ENCODE data around the gene USP36.

The USP36 gene

GRCh38 chr17:78842881-78843565 is 2.4 kb upstream of the USP36 start:
- H3K27ac ChIP-seq: no peak overlapping the region
- TF ChIP-seq CTCF (IDR thresholded peaks at IDR 0.05) (peak; percentile 90), ZFX (IDR thresholded peaks at IDR 0.05; ENCODE audit: borderline replicate concordance) (no peak)

- TF ChIP-seq CTCF (IDR thresholded peaks at IDR 0.05): no peak
- TF ChIP-seq ZFX (IDR thresholded peaks at IDR 0.05; ENCODE audit: borderline replicate concordance): no peak
- H3K27ac ChIP-seq: peak overlapping the region; percentile 84
Observed at GRCh38 chr17:78840530-78840779, 159 bp downstream of the USP36 start.

GRCh38 chr17:78839762-78840529 is 668 bp downstream of the USP36 start:
- H3K27ac ChIP-seq: peak overlapping the region; percentile 84
- TF ChIP-seq CTCF (IDR thresholded peaks at IDR 0.05) (no peak), ZFX (IDR thresholded peaks at IDR 0.05; ENCODE audit: borderline replicate concordance) (no peak)

GRCh38 chr17:78839235-78839761 is 1.3 kb downstream of the USP36 start:
- TF ChIP-seq ZFX (IDR thresholded peaks at IDR 0.05; ENCODE audit: borderline replicate concordance) (no peak), CTCF (IDR thresholded peaks at IDR 0.05) (no peak)
- peak overlapping the region; percentile 84; the same call in 1 of the 2 replicates for H3K27ac ChIP-seq

GRCh38 chr17:78838574-78839005 is 2.0 kb downstream of the USP36 start:
- no peak overlapping the region for H3K27ac ChIP-seq
- TF ChIP-seq ZFX (IDR thresholded peaks at IDR 0.05; ENCODE audit: borderline replicate concordance) (no peak), CTCF (IDR thresholded peaks at IDR 0.05) (no peak)

- H3K27ac ChIP-seq: no peak overlapping the region
- TF ChIP-seq CTCF (IDR thresholded peaks at IDR 0.05) (no peak), ZFX (IDR thresholded peaks at IDR 0.05; ENCODE audit: borderline replicate concordance) (no peak)
Observed at GRCh38 chr17:78836420-78837021, 4.1 kb downstream of the USP36 start.

- no peak for TF ChIP-seq ZFX (IDR thresholded peaks at IDR 0.05; ENCODE audit: borderline replicate concordance)
- no peak for TF ChIP-seq CTCF (IDR thresholded peaks at IDR 0.05)
- H3K27ac ChIP-seq: no peak overlapping the region
Observed at GRCh38 chr17:78834571-78834970, 6.0 kb downstream of the USP36 start.

Data from 22Rv1 (cell line).